ENCODE measurements around the gene APOL4.

DNA sequence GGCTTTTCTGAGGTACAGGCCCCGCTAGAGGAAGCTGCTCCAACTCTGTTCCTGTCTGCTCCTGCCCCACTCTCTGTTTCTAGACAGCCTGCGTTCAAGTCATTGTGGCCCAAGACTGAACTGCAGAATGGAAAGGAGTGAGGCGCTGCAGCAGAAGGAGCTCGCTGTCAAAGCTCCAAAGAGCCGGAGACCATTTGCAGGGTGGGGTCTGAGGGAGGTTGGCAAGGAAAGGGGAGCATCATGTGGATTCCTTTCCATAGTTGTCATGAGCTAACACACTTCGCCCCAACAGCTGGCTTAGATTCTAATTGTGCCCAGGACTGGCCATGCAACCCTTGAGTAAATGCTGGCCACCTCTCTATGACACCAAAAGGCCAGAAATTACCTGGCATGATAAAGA is 18.8 kb downstream of the APOL4 start:
- TF ChIP-seq CTCF (conservative IDR thresholded peaks at IDR 0.05): no peak
- TF ChIP-seq EZH2 (IDR thresholded peaks at IDR 0.05; ENCODE audit: low read depth): no peak

Data from PC-9 (cell line).